GM12872 (cell line): ENCODE measurements around the gene EAF1.

Experiments used
- TF ChIP-seq, protein P1 (sequence below): IDR thresholded peaks from 3 replicates; pipeline ENCODE4 v1.5.1; 2011; ENCODE audit warnings: low read depth, mild to moderate bottlenecking, low read length, moderate library complexity; ENCODE audit not compliant: insufficient read depth

Gene EAF1

DNA sequence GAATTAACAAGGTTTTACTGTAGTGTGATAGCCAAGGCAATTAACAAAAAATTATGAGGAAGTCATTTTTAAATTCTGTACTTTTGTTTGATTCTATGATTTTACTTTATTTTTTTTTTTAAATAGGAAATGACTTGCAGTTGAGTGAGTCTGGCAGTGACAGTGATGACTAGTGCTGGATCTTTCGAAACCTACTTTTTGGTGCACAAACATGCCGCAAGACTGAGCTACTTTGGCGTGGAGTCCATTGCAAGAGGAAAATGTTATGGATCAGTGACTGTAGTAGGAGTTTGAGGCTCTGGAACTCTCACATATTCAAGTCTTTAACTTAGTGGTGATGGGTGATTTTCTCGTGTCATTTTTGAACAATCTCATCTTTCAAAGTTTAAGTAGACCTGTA, 11.6 kb downstream of the EAF1 start:
- TF ChIP-seq, protein P1, sequence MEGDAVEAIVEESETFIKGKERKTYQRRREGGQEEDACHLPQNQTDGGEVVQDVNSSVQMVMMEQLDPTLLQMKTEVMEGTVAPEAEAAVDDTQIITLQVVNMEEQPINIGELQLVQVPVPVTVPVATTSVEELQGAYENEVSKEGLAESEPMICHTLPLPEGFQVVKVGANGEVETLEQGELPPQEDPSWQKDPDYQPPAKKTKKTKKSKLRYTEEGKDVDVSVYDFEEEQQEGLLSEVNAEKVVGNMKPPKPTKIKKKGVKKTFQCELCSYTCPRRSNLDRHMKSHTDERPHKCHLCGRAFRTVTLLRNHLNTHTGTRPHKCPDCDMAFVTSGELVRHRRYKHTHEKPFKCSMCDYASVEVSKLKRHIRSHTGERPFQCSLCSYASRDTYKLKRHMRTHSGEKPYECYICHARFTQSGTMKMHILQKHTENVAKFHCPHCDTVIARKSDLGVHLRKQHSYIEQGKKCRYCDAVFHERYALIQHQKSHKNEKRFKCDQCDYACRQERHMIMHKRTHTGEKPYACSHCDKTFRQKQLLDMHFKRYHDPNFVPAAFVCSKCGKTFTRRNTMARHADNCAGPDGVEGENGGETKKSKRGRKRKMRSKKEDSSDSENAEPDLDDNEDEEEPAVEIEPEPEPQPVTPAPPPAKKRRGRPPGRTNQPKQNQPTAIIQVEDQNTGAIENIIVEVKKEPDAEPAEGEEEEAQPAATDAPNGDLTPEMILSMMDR: no peak

DNA sequence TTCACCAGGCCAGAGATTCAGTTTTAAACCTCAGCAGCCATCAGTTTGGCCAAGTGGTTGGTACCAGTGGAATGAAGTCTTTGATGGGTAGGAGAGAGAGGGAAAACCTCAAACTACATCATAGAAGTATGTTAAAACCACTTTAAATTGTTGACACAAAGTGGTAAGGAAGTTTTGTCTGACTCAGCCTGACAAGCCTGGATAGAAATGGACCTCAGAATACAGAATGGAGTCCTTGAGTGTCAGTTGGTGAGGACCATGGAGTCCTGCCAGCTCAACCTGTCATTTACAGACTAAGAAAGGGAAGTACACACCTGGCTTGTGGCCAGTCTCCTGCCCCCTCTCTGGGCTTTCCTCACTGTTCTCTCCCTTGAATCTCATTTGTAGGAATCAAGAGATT, 12.1 kb downstream of the EAF1 start:
- TF ChIP-seq, protein P1: no peak

DNA sequence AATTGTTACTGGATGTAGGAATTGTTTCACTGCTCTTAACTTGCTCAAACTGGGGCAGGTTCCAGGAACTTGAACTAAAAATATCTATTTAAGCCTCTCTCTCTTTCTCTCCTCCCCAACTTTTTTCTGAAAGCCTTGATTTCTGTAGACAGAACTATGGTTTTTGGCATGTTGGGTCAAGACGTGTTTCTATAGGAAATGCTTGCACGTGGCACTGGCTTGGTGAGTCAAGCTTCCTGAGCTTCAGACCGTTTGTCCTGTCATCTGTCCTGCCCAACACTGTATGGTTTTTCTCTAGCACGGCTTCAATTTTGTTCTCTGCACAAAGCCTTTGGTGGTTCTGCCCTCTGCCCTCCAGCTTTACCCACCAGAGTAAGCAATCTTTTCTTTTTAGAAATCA, 13.5 kb downstream of the EAF1 start:
- TF ChIP-seq, protein P1: no peak

DNA sequence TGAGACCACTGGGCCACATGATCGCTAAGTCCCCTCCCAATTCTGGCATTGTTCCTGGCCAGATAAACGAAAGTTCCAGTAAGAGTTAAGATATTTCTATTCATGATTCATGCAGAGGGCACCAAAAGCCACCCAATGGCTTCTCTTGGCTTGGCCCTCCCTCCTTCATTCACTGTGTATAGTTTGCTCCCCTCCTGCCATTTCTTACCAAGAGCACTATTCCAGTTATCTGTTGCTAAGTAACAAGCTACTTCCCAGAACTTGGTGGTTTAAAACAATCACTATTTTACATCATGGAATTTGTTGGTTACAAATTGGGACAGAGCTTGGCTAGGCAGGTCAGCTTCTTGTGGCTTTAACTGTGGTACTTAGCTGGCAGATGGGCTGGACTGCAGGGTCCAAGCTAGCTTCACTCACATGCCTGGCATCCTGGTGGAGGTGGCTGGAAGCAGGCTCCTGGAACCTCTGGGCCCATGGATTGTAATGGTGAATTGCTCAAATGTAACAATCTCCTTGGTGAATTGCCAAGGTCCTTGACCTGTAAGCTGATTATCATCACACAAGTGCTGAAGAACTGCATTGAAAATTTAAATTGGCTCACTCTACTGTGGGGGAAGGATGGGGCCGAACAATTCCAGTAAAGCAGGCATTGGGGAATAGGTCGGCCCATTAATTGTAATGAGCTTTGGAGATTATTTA, 16.6 kb downstream of the EAF1 start:
- TF ChIP-seq, protein P1: no peak

DNA sequence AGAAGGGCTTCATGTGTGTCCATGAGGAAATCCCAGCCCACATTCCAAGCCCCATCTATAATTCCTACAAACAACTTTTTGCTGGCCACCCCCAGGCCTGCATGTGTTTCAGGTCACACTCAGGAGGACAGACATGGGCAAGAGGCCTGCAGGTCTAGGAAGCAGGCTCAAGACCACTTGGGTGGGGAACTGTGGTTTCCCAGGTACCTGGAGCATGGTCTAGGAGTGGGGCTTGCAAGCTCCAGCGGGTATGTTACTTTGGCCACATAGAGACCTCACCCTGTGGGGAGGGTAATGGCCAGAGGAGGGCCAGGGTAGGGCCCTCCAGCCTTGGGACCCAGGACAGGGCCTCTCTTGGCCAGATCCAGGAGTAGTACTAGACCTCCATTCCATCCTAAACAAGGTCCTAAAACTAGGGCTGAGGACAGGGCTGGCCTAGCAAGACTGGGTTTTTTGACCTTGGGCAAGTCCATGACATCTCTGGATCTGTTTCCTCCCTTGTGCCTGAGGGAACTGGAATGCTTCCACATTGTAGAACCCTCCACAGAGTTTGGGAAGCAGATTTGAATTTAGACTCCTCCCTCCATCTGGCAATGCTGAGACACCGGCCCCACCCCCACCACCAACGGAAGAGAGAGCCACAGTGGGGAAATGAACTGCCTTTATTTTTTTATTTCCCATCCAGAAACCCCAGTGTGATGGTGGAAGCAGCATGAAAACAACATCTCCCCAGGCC, 22.3 kb downstream of the EAF1 start:
- TF ChIP-seq, protein P1: no peak

DNA sequence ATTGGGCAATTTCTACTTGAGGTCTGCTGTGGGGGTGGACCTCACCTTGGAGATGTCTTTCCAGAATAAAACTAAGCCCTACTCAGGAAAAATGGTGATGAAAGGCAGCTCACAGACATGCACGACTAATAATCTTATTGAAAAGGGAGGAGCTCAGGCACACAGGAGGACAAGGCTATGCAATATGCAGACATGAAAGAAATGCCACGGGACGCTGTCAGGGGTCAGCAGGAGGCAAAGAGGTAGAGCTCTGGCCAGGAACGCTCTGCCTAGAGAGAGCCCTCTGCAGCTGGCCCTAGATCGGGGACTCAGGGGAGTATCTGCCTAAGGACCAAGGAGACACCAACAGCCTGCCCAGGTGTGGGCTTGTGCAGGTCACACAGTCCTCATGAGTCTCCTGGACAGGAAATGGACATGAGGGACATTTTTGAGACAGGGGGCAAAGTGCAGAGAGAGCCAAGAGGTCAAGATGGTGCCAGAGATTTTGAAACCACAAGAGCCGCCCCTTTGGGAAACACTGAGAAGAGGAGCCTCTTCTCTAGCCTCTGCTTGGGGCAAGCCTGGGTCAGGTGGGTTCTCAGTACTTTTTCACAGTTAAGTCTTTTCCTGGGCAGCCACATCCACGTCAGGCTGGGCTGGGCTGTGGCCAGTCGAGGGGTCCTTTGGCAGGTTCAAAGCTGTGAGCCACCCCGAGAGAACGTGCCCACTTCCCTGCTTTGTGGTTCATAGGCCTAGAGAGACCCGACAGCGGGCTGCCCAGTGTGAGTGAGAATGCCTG, 23.2 kb downstream of the EAF1 start:
- TF ChIP-seq, protein P1: no peak
